Stimulated activated CD8-positive, alpha-beta memory T cell treated with anti-CD3 and anti-CD28 coated beads, Interleukin-7, amount 100 ng/mL, for 48 hours (primary cell): ENCODE results near the gene VCX3A.
"Not testable (repeated sequence)": the region's sequence is repeated elsewhere in the genome, so short reads cannot be mapped to it uniquely, and the experiment has no call there.

Experiments
- DNase-seq, 2 donors: peaks; one replicate each; pipeline ENCODE4 v3.0.0-alpha.2; 2020; ENCODE audit warnings: low read depth in 1 of 2; ENCODE audit errors: extremely low read depth in 1 of 2

VCX3A gene

GRCh38 chrX:6535018-6535417 lies at the start of gene VCX3A:
Gene VCX3A, minus strand, starts transcription at chrX:6535118. Its CDS starts 621 bp downstream, at chrX:6534497.
- DNase-seq: not testable (repeated sequence)

- no peak for DNase-seq
These were observed 39.8 kb upstream of the VCX3A start for GRCh38 chrX:6574762-6575161.

GRCh38 chrX:6568031-6568430 lies 33.1 kb upstream of the VCX3A start:
- no peak for DNase-seq

- DNase-seq: no peak
These were observed 24.1 kb upstream of the VCX3A start for GRCh38 chrX:6558979-6559378.

GRCh38 chrX:6557690-6558089 lies 22.8 kb upstream of the VCX3A start:
- no peak for DNase-seq

GRCh38 chrX:6550999-6551398 lies 16.1 kb upstream of the VCX3A start:
- no peak for DNase-seq

GRCh38 chrX:6545712-6546111 lies 10.8 kb upstream of the VCX3A start:
- no peak for DNase-seq

- DNase-seq: no peak
These were observed 8.3 kb downstream of the VCX3A start for GRCh38 chrX:6526564-6527136.

- no peak for DNase-seq
These were observed 17.5 kb downstream of the VCX3A start for GRCh38 chrX:6517376-6517775.

- no peak for DNase-seq
These were observed 28.5 kb downstream of the VCX3A start for GRCh38 chrX:6506444-6506843.

- no peak for DNase-seq
These were observed 29.0 kb downstream of the VCX3A start for GRCh38 chrX:6505960-6506359.

GRCh38 chrX:6500719-6501118 lies 34.2 kb downstream of the VCX3A start:
- no peak for DNase-seq

GRCh38 chrX:6498324-6498723 lies 36.6 kb downstream of the VCX3A start:
- DNase-seq: no peak
